ENCODE data around the gene SELENOF.

DNA sequence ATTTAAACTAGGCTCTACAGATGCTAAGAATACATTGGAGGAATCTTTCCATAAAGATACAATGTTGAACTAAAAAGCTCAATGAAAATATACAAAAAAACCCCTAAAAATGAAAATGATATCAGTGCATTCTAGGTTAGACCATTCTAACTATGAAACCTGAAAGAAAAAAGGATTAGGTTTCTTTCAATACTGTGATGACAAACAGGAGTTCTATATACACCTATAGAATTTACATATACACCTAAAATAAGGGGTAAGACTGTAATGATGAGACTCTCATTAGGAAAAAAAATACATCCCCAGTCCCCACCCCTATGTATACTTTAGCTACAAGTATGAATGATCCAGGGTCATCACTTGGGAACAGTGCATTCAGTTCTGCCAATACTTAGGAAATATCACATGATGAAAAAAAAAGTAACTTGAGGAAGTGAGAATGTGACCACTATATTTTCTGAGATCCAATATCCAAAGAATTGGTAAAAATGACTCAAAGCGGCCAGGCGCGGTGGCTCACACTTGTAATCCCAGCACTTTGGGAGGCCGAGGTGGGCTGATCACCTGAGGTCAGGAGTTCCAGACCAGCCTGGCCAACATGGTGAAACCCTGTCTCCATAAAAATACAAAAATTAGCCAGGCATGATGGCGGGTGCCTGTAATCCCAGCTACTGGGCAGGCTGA is 26.3 kb downstream of the SELENOF start:
- no peak for TF ChIP-seq POLR2A (IDR thresholded peaks at IDR 0.05; ENCODE audit: low read length)
- TF ChIP-seq GATA1 (IDR thresholded peaks at IDR 0.05; ENCODE audit: low read depth, low read length), result no peak

Measured in erythroblast (primary cell).